ENCODE data around the gene HELB. TPM values are rescaled to one million over a fixed set of nuclear protein-coding genes. Genes with fewer than 3 reads are reported as not detected.

HELB gene
- total and polyA plus RNA-seq, 2 of the 4 experiments (the other 2 are of a cell fraction), result 0.72 to 2.9 TPM

DNA sequence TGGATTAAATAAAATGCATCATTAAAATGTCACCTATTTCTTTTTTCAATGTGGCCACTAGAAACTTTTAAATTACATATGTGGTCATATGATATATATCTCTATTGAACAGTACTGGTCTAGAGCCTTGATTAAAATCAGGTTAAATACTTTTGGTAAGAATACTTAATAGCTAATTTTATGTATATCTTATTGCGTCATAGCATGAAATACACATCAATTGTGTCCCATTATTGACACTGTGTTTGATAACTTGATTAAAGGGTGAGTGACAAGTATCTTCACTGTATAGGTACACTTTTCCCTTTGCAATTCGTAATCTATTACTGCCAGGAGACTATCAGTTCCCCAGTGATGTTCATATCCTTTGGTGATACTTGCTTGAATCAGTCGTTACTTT, 4.4 kb upstream of the HELB start:
- ATAC-seq (ENCODE audit: low read depth), result no peak
- intact Hi-C loops (cut with micrococcal nuclease), result no loop called here

More for the DNA sequence above, 4.4 kb upstream of the HELB start:
- no peak overlapping the region for H2BK120ac ChIP-seq (ENCODE audit: low read depth, low read length)
- dilution Hi-C loops (cut with HindIII; ENCODE audit: low sequenced_read_pairs, unreplicated experiment), result no loop called here
- no peak overlapping the region for H3K18ac ChIP-seq (ENCODE audit: low read depth, low read length)
- no peak overlapping the region for H2AK5ac ChIP-seq (ENCODE audit: low read depth, low read length)
- no peak overlapping the region for H3K23ac ChIP-seq (ENCODE audit: low read depth, low read length)
- DNase-seq, result no peak
- H3K79me1 ChIP-seq (ENCODE audit: low read depth in 1 of 2, low read length in 2 of 2), result peaks cover 0 to 4% of the 10 kb centered on the region in 2 experiments; a peak in 2 of 4 replicates
- H4K5ac ChIP-seq (ENCODE audit: low read depth, low read length), result no peak overlapping the region
- H3K4me1 ChIP-seq (ENCODE audit: control insufficient read depth, insufficient read depth, low read length), result no peaks in the 10 kb centered on the region
- no peak overlapping the region for H3K9ac ChIP-seq (ENCODE audit: low read depth, low read length)
- no peak overlapping the region for H2BK5ac ChIP-seq (ENCODE audit: low read depth, low read length, poor library complexity, severe bottlenecking)
- no peaks in the 10 kb centered on the region for H3K9me1 ChIP-seq (ENCODE audit: insufficient read depth, low read length)
- no peak overlapping the region for H2BK20ac ChIP-seq (ENCODE audit: low read depth, low read length)
- H2BK15ac ChIP-seq (ENCODE audit: low read depth, low read length), result no peak overlapping the region
- H3K4me2 ChIP-seq (ENCODE audit: low read depth, low read length), result no peak overlapping the region
- no peak overlapping the region for H3K4me3 ChIP-seq (ENCODE audit: insufficient read depth, low read depth, low read length)
- no TSS peak for BruUV-seq (replicated peaks)
- POLR2A ChIA-PET (ENCODE audit: unreplicated experiment), result no interaction called here
- no peak overlapping the region for H3K56ac ChIP-seq (ENCODE audit: extremely low read depth, insufficient read depth, low read length)
- no CpG with 5 or more reads among the region's 3 CpGs for WGBS, 2 experiments (ENCODE audit: extremely low coverage in 2 of 2, insufficient read length in 1 of 2)
- TF ChIP-seq CEBPB (IDR thresholded peaks at IDR 0.05; ENCODE audit: low read depth, low read length) (peak; percentile 81), MXI1 (IDR thresholded peaks at IDR 0.05; ENCODE audit: borderline replicate concordance, low read depth, low read length) (no peak)
- no peaks in the 10 kb centered on the region for H3K9me3 ChIP-seq (ENCODE audit: control insufficient read depth, insufficient read depth, low read length)
- no peak overlapping the region for H3K4ac ChIP-seq (ENCODE audit: low read depth, low read length)
- CTCF ChIA-PET, result no interaction called here
- no peak overlapping the region for H4K91ac ChIP-seq (ENCODE audit: insufficient read depth, low read depth, low read length)
- H4K20me1 ChIP-seq (ENCODE audit: insufficient read depth, low read length), result no peaks in the 10 kb centered on the region
- H3K27me3 ChIP-seq (ENCODE audit: control insufficient read depth, insufficient read depth, low read length), result peaks cover 5% of the 10 kb centered on the region
- no peaks in the 10 kb centered on the region for H3K36me3 ChIP-seq (ENCODE audit: control insufficient read depth, insufficient read depth, low read length)
- no peak overlapping the region for H2AK9ac ChIP-seq (replicated peaks; ENCODE audit: low read depth, low read length, poor library complexity)
- no peak overlapping the region for H2AFZ ChIP-seq (replicated peaks; ENCODE audit: low read length, poor library complexity)
- in situ Hi-C loops (cut with MboI; ENCODE audit: low sequenced_read_pairs), result no loop called here
- H4K8ac ChIP-seq (ENCODE audit: low read depth in 2 of 2, low read length in 2 of 2), result no peak overlapping the region
- H3K27ac ChIP-seq (ENCODE audit: insufficient read depth, low read length), result no peak overlapping the region
- H3K14ac ChIP-seq (replicated peaks; ENCODE audit: low read depth, low read length), result no peak overlapping the region
